WERI-Rb-1 (cell line): ENCODE measurements around the gene USF3.

Source experiments
- DNase-seq: peaks from one replicate; pipeline ENCODE4 v3.0.0-alpha.2; 2020
- H3K27ac ChIP-seq: fragments of 250-450 bp; sonication (Bioruptor Pico); 2 replicates; pipeline ENCODE4 v1.5.1; 2020; ENCODE audit warnings: mild to moderate bottlenecking, moderate library complexity
- H3K27me3 ChIP-seq: fragments of 250-450 bp; sonication (Bioruptor Pico); 2 replicates; pipeline ENCODE4 v1.5.1; 2021; ENCODE audit warnings: mild to moderate bottlenecking, low read depth, moderate library complexity; ENCODE audit not compliant: insufficient read depth, severe bottlenecking
- H3K36me3 ChIP-seq: fragments of 250-450 bp; sonication (Bioruptor Pico); 2 replicates; pipeline ENCODE4 v1.5.1; 2020; ENCODE audit warnings: mild to moderate bottlenecking, moderate library complexity
- H3K4me3 ChIP-seq: 2 replicates; pipeline ENCODE4 v1.5.1; 2011; ENCODE audit warnings: low read depth, mild to moderate bottlenecking, control low read depth, low read length
- H3K9me3 ChIP-seq: fragments of 250-450 bp; sonication (Bioruptor Pico); 2 replicates; pipeline ENCODE4 v1.5.1; 2021; ENCODE audit warnings: mild to moderate bottlenecking, moderate library complexity; ENCODE audit not compliant: severe bottlenecking
- CTCF ChIP-seq: IDR thresholded peaks from 2 replicates; pipeline ENCODE4 v1.5.1; 2011; ENCODE audit warnings: low read depth, mild to moderate bottlenecking, control low read depth, inconsistent platforms, low read length

USF3 gene

GRCh38 chr3:113695431-113695785, 1.0 kb downstream of the USF3 start:
- H3K4me3 ChIP-seq = peak overlapping the region; percentile 59
- peak overlapping the region; percentile 92 for H3K27ac ChIP-seq
- no peak for DNase-seq
- no peaks in the 10 kb centered on the region for H3K27me3 ChIP-seq
- no peak for TF ChIP-seq CTCF
- no peaks in the 10 kb centered on the region for H3K9me3 ChIP-seq
- no peaks in the 10 kb centered on the region; the same call in 1 of the 2 replicates for H3K36me3 ChIP-seq

- no peaks in the 10 kb centered on the region for H3K27me3 ChIP-seq
Measured at GRCh38 chr3:113690482-113690881, 6.0 kb downstream of the USF3 start.

GRCh38 chr3:113685956-113686721, 10.3 kb downstream of the USF3 start:
- Histone ChIP-seq H3K4me3 (no peak overlapping the region), H3K9me3 (peaks cover 3% of the 10 kb centered on the region), H3K27ac (no peak overlapping the region), H3K27me3 (no peaks in the 10 kb centered on the region), H3K36me3 (no peaks in the 10 kb centered on the region)
- no peak for TF ChIP-seq CTCF
- DNase-seq = no peak

More at GRCh38 chr3:113690482-113690881, 6.0 kb downstream of the USF3 start:
- no peak for DNase-seq
- H3K4me3 ChIP-seq = no peak overlapping the region
- H3K9me3 ChIP-seq = no peaks in the 10 kb centered on the region
- no peak overlapping the region for H3K27ac ChIP-seq
- no peaks in the 10 kb centered on the region; the same call in 1 of the 2 replicates for H3K36me3 ChIP-seq
- no peak for TF ChIP-seq CTCF

- H3K27me3 ChIP-seq = no peaks in the 10 kb centered on the region
- no peak overlapping the region for H3K4me3 ChIP-seq
- H3K9me3 ChIP-seq = peaks cover 3% of the 10 kb centered on the region
- TF ChIP-seq CTCF = no peak
- no peak overlapping the region for H3K27ac ChIP-seq
- no peak for DNase-seq
- no peaks in the 10 kb centered on the region for H3K36me3 ChIP-seq
Measured at GRCh38 chr3:113685124-113685523, 11.3 kb downstream of the USF3 start.

- Histone ChIP-seq H3K4me3 (no peak overlapping the region), H3K27ac (no peak overlapping the region), H3K27me3 (no peaks in the 10 kb centered on the region), H3K9me3 (peaks cover 3% of the 10 kb centered on the region), H3K36me3 (no peaks in the 10 kb centered on the region)
- no peak for TF ChIP-seq CTCF
- DNase-seq = no peak
Measured at GRCh38 chr3:113684271-113684819, 12.1 kb downstream of the USF3 start.
